ENCODE measurements around the gene HSPA9. TPM values are rescaled to one million over a fixed set of nuclear protein-coding genes. Genes with fewer than 3 reads are reported as not detected.

The HSPA9 gene
- total and polyA plus RNA-seq, 2 of the 13 experiments (the other 11 are each of a cell fraction or from before 2014, with no cell fraction given), result 165 to 478 TPM

- TF ChIP-seq SRSF1 (optimal IDR thresholded peaks at IDR 0.05; ENCODE audit: low read depth, low read length) (peak; percentile 77), ZNF207 (IDR thresholded peaks at IDR 0.05; ENCODE audit: borderline replicate concordance) (no peak), MTA1 (CRISPR knock-in tag; IDR thresholded peaks at IDR 0.05; ENCODE audit: borderline replicate concordance) (no peak), ZBTB49 (CRISPR knock-in tag; IDR thresholded peaks at IDR 0.05; ENCODE audit: borderline replicate concordance) (no peak), ISL2 (CRISPR knock-in tag; IDR thresholded peaks at IDR 0.05) (no peak; the same call in none of the 2 replicates), ZNF180 (CRISPR knock-in tag; IDR thresholded peaks at IDR 0.05; ENCODE audit: borderline replicate concordance, low read depth) (no peak), NR2F6 (IDR thresholded peaks at IDR 0.05) (no peak), NR2F6 (CRISPR knock-in tag; IDR thresholded peaks at IDR 0.05) (0 out of 2 replicates have a peak, but pooled peaks have one; percentile 6), ZSCAN9 (CRISPR knock-in tag; IDR thresholded peaks at IDR 0.05; ENCODE audit: borderline replicate concordance) (peak; percentile 83), CHCHD3 (CRISPR knock-in tag; IDR thresholded peaks at IDR 0.05) (0 out of 2 replicates have a peak, but pooled peaks have one; percentile 12), TSC22D2 (CRISPR knock-in tag; IDR thresholded peaks at IDR 0.05; ENCODE audit: borderline replicate concordance) (0 out of 2 replicates have a peak, but pooled peaks have one; percentile 7), KDM2A (CRISPR knock-in tag; IDR thresholded peaks at IDR 0.05; ENCODE audit: borderline replicate concordance, low read depth) (peak; percentile 81; the same call in 1 of the 2 replicates), TAF1 (CRISPR knock-in tag; IDR thresholded peaks at IDR 0.05) (peak; percentile 80), IKZF5 (CRISPR knock-in tag; IDR thresholded peaks at IDR 0.05) (peak; percentile 35), SMAD3 (CRISPR knock-in tag; IDR thresholded peaks at IDR 0.05) (peak; percentile 17; the same call in 1 of the 2 replicates), ZNF546 (CRISPR knock-in tag; conservative IDR thresholded peaks at IDR 0.05) (0 out of 2 replicates have a peak, but pooled peaks have one; percentile 68), ZFP62 (CRISPR knock-in tag; IDR thresholded peaks at IDR 0.05) (no peak), ZNF891 (CRISPR knock-in tag; IDR thresholded peaks at IDR 0.05) (no peak; the same call in 1 of the 2 replicates), XBP1 (CRISPR knock-in tag; IDR thresholded peaks at IDR 0.05) (no peak), ZNF510 (CRISPR knock-in tag; IDR thresholded peaks at IDR 0.05; ENCODE audit: low read depth) (peak; percentile 65; the same call in 1 of the 2 replicates), SKIL (CRISPR knock-in tag; IDR thresholded peaks at IDR 0.05; ENCODE audit: borderline replicate concordance) (peak; percentile 70; the same call in 1 of the 2 replicates), CSRNP2 (CRISPR knock-in tag; conservative IDR thresholded peaks at IDR 0.05; ENCODE audit: low read depth) (no peak), ZFP90 (CRISPR knock-in tag; IDR thresholded peaks at IDR 0.05; ENCODE audit: borderline replicate concordance) (0 out of 2 replicates have a peak, but pooled peaks have one; percentile 28)
Observed at GRCh38 chr5:138542956-138543729, 32.1 kb downstream of the HSPA9 start, which contains the start of gene ETF1 (continued).
